Chondrocyte (in vitro differentiated cells): Measurements from ENCODE around the gene USH1G. TPM values are rescaled to one million over a fixed set of nuclear protein-coding genes. Genes with fewer than 3 reads are reported as not detected.

Source experiments
- DNase-seq: peaks from one replicate; pipeline ENCODE4 v3.0.0; 2021; ENCODE audit warnings: mixed read lengths, low spot score
- H3K27ac Mint-ChIP-seq: one replicate; pipeline ENCODE4 v1.8.0; 2021; ENCODE audit warnings: mild to moderate bottlenecking, moderate library complexity, mixed read lengths; ENCODE audit not compliant: unreplicated experiment
- H3K27me3 Mint-ChIP-seq: 2 replicates; pipeline ENCODE4 v1.8.0; 2021; ENCODE audit warnings: low read depth, mixed read lengths
- H3K36me3 Mint-ChIP-seq: 2 replicates; pipeline ENCODE4 v1.8.0; 2021; ENCODE audit warnings: low read depth, mixed read lengths
- H3K4me1 Mint-ChIP-seq: 2 replicates; pipeline ENCODE4 v1.8.0; 2021; ENCODE audit warnings: low read depth, mild to moderate bottlenecking, mixed read lengths
- H3K4me3 Mint-ChIP-seq: one replicate; pipeline ENCODE4 v1.8.0; 2021; ENCODE audit warnings: mild to moderate bottlenecking, moderate library complexity, mixed read lengths; ENCODE audit not compliant: unreplicated experiment
- H3K9me3 Mint-ChIP-seq: 2 replicates; pipeline ENCODE4 v1.8.0; 2021; ENCODE audit warnings: low read depth, mixed read lengths
- CTCF ChIP-seq: fragments of 200-600 bp; sonication (generic); IDR thresholded peaks from 2 replicates; pipeline ENCODE4 v1.5.0; 2021; ENCODE audit warnings: antibody characterized with exemption, mild to moderate bottlenecking, moderate library complexity
- total RNA-seq: library from RNA; stranded (reverse); gene quantifications from 3 replicates; pipeline ENCODE4 v1.2.1, GENCODE V29; 2021

USH1G gene
- total RNA-seq, 1 donor from 2014 or later: not detected

- no peaks in the 10 kb centered on the region for H3K36me3 Mint-ChIP-seq
- TF ChIP-seq CTCF: no peak
- peaks cover 39% of the 10 kb centered on the region for H3K27me3 Mint-ChIP-seq
- H3K27ac Mint-ChIP-seq: no peak overlapping the region
- H3K4me3 Mint-ChIP-seq: no peak overlapping the region
- H3K9me3 Mint-ChIP-seq: no peaks in the 10 kb centered on the region
- no peaks in the 10 kb centered on the region for H3K4me1 Mint-ChIP-seq
- no peak for DNase-seq
Measured at GRCh38 chr17:74879308-74879707, 43.7 kb downstream of the USH1G start.

- DNase-seq: no peak
Measured at GRCh38 chr17:74878658-74879057, 44.4 kb downstream of the USH1G start.

GRCh38 chr17:74877592-74878548 lies 45.2 kb downstream of the USH1G start:
- no peak overlapping the region for H3K4me3 Mint-ChIP-seq

More at GRCh38 chr17:74878658-74879057, 44.4 kb downstream of the USH1G start:
- H3K36me3 Mint-ChIP-seq: no peaks in the 10 kb centered on the region
- peaks cover 38% of the 10 kb centered on the region for H3K27me3 Mint-ChIP-seq
- peaks cover 5% of the 10 kb centered on the region for H3K4me1 Mint-ChIP-seq
- TF ChIP-seq CTCF: no peak
- no peaks in the 10 kb centered on the region for H3K9me3 Mint-ChIP-seq
- no peak overlapping the region for H3K27ac Mint-ChIP-seq
- H3K4me3 Mint-ChIP-seq: no peak overlapping the region

GRCh38 chr17:74875977-74876593 lies 47.0 kb downstream of the USH1G start:
- peaks cover 19% of the 10 kb centered on the region for H3K27me3 Mint-ChIP-seq
- DNase-seq: no peak
- no peaks in the 10 kb centered on the region for H3K36me3 Mint-ChIP-seq
- H3K4me1 Mint-ChIP-seq: peaks cover 22% of the 10 kb centered on the region
- H3K9me3 Mint-ChIP-seq: no peaks in the 10 kb centered on the region
- H3K27ac Mint-ChIP-seq: no peak overlapping the region
- no peak for TF ChIP-seq CTCF
- no peak overlapping the region for H3K4me3 Mint-ChIP-seq

More at GRCh38 chr17:74877592-74878548, 45.2 kb downstream of the USH1G start:
- Mint-ChIP-seq H3K27me3 (peaks cover 33% of the 10 kb centered on the region), H3K27ac (no peak overlapping the region), H3K36me3 (no peaks in the 10 kb centered on the region), H3K9me3 (no peaks in the 10 kb centered on the region), H3K4me1 (peaks cover 7% of the 10 kb centered on the region)
- no peak for TF ChIP-seq CTCF
- no peak for DNase-seq

GRCh38 chr17:74875155-74875976 lies 47.7 kb downstream of the USH1G start:
- H3K27me3 Mint-ChIP-seq: peaks cover 12% of the 10 kb centered on the region
- no peak for DNase-seq
- H3K9me3 Mint-ChIP-seq: no peaks in the 10 kb centered on the region
- peaks cover 24% of the 10 kb centered on the region for H3K4me1 Mint-ChIP-seq
- no peak for TF ChIP-seq CTCF
- H3K36me3 Mint-ChIP-seq: no peaks in the 10 kb centered on the region
- no peak overlapping the region for H3K27ac Mint-ChIP-seq
- no peak overlapping the region for H3K4me3 Mint-ChIP-seq
